Subcutaneous adipose tissue (tissue), 4 donors: Measurements from ENCODE around the gene GNB1. TPM values are rescaled to one million over a fixed set of nuclear protein-coding genes. Genes with fewer than 3 reads are reported as not detected.

Experiments
- CTCF ChIP-seq: fragments of 450-650 bp; IDR thresholded peaks from one replicate; pipeline ENCODE4 v1.5.1; 2016; ENCODE audit warnings: low read depth, mild to moderate bottlenecking, control low read depth, antibody characterized with exemption, moderate library complexity
- total RNA-seq, 4 donors: library from RNA; depleted of rRNA; stranded (reverse); fragments of >200 nt; gene quantifications; one replicate each; pipeline ENCODE4 v1.1.0, GENCODE V29; 2016

GNB1 gene
- total RNA-seq, 4 donors from 2014 or later, result 157 to 173 (median 164) TPM

- no peak for TF ChIP-seq CTCF
Observed at GRCh38 chr1:1926346-1926811, 35.5 kb upstream of the GNB1 start.

- no peak for TF ChIP-seq CTCF
Observed at GRCh38 chr1:1925437-1926345, 34.8 kb upstream of the GNB1 start.

GRCh38 chr1:1924849-1925248, 34.0 kb upstream of the GNB1 start:
- no peak for TF ChIP-seq CTCF

- no peak for TF ChIP-seq CTCF
Observed at GRCh38 chr1:1924386-1924785, 33.5 kb upstream of the GNB1 start.

GRCh38 chr1:1922956-1923833, 32.3 kb upstream of the GNB1 start:
- no peak for TF ChIP-seq CTCF

- no peak for TF ChIP-seq CTCF
Observed at GRCh38 chr1:1922702-1922955, 31.7 kb upstream of the GNB1 start.
